NCI-H345 (cell line): ENCODE measurements around the gene CYP2W1.

Experiments
- DNase-seq: peaks from one replicate; lab custom pipeline; 2025; lab: John Stamatoyannopoulos, UW

CYP2W1 gene

GRCh38 chr7:967361-968082 is 15.5 kb upstream of the CYP2W1 start:
- DNase-seq, result no peak

GRCh38 chr7:968205-969105 is 14.5 kb upstream of the CYP2W1 start:
- no peak for DNase-seq

- no peak for DNase-seq
These were observed 13.6 kb upstream of the CYP2W1 start for GRCh38 chr7:969403-969802.

GRCh38 chr7:970744-971143 is 12.2 kb upstream of the CYP2W1 start:
- no peak for DNase-seq

- no peak for DNase-seq
These were observed 10.9 kb upstream of the CYP2W1 start for GRCh38 chr7:972110-972509.

- no peak for DNase-seq
These were observed 10.2 kb upstream of the CYP2W1 start for GRCh38 chr7:972676-973309.

- DNase-seq, result no peak
These were observed 9.7 kb upstream of the CYP2W1 start for GRCh38 chr7:973312-973711.

- no peak for DNase-seq
These were observed 8.8 kb upstream of the CYP2W1 start for GRCh38 chr7:974172-974571.

GRCh38 chr7:974820-975681 is 7.9 kb upstream of the CYP2W1 start, which contains the start of gene COX19:
Gene COX19, minus strand, starts transcription at chr7:975549. Its CDS starts 40 bp downstream, at chr7:975509.
- peak; percentile 89 for DNase-seq

GRCh38 chr7:975702-976473 is 7.1 kb upstream of the CYP2W1 start:
- no peak for DNase-seq

- no peak for DNase-seq
These were observed 6.1 kb upstream of the CYP2W1 start for GRCh38 chr7:976901-977325.

- no peak for DNase-seq
These were observed 5.5 kb upstream of the CYP2W1 start for GRCh38 chr7:977326-978048.

- DNase-seq, result no peak
These were observed 5.0 kb upstream of the CYP2W1 start for GRCh38 chr7:978049-978346.

GRCh38 chr7:978416-979091 is 4.4 kb upstream of the CYP2W1 start:
- DNase-seq, result no peak

- no peak for DNase-seq
These were observed 3.8 kb upstream of the CYP2W1 start for GRCh38 chr7:979151-979550.

- no peak for DNase-seq
These were observed 3.0 kb upstream of the CYP2W1 start for GRCh38 chr7:979886-980571.

GRCh38 chr7:981793-982510 is 1.0 kb upstream of the CYP2W1 start:
- DNase-seq, result no peak

- DNase-seq, result no peak
These were observed 424 bp upstream of the CYP2W1 start for GRCh38 chr7:982511-983003.
